Stomach (tissue), 4 donors: ENCODE data around the gene TFF2.

ENCODE experiments used
- EP300 ChIP-seq: sonication (generic); formaldehyde crosslinking; IDR thresholded peaks from one replicate; pipeline ENCODE4 v1.6.1; 2017; ENCODE audit warnings: antibody characterized with exemption
- POLR2A ChIP-seq, 4 donors: fragments of 450-650 bp; IDR thresholded peaks; one replicate each; pipeline ENCODE4 v1.6.1; 2016; ENCODE audit warnings: antibody characterized with exemption in 4 of 4, control low read depth in 2 of 4, mild to moderate bottlenecking in 1 of 4, moderate library complexity in 1 of 4
- TF ChIP-seq, protein P1 (sequence below), 7 experiments: fragments of 450-650 bp in 4 of 7; fragments of 200-600 bp in 3 of 7; sonication (generic) in 3 of 7; IDR thresholded peaks; one replicate each; pipeline ENCODE4 v1.5.1; 2016 to 2019; ENCODE audit warnings: antibody characterized with exemption in 7 of 7, control low read depth in 2 of 7, mild to moderate bottlenecking in 1 of 7

DNA sequence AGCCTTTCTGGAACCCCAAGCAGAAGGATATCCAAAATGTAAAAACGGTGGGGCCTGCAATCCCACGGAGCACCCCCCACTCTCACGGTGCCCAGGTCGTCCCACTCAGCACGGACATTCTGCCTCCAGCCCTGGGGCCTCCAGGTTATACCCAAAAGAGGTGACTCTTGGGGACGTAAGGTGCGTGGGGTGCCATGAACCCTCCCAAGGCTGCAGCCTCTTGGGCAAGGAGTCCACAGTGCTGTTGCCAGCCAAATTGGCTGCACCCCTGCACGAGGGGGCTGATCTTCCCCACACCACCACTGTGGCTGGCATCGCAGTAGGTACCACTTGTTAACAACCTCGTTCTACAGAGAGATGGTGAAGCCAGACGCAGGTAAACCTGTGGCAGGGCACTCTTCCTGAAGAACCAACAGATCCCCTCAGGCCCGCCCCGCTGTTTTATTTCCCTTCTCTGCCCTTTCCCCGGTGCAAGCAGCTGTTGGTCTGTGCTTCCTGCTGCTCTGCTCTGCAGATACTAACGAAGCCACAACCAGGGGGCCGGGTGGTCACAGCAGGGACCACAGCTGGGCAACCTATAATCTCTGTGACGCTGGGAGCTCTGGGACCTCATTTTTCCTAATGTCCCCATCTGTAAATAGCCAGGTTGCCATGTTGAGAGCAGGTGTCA lies 44.3 kb downstream of the TFF2 start:
- TF ChIP-seq, protein P1, sequence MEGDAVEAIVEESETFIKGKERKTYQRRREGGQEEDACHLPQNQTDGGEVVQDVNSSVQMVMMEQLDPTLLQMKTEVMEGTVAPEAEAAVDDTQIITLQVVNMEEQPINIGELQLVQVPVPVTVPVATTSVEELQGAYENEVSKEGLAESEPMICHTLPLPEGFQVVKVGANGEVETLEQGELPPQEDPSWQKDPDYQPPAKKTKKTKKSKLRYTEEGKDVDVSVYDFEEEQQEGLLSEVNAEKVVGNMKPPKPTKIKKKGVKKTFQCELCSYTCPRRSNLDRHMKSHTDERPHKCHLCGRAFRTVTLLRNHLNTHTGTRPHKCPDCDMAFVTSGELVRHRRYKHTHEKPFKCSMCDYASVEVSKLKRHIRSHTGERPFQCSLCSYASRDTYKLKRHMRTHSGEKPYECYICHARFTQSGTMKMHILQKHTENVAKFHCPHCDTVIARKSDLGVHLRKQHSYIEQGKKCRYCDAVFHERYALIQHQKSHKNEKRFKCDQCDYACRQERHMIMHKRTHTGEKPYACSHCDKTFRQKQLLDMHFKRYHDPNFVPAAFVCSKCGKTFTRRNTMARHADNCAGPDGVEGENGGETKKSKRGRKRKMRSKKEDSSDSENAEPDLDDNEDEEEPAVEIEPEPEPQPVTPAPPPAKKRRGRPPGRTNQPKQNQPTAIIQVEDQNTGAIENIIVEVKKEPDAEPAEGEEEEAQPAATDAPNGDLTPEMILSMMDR (IDR thresholded peaks at IDR 0.05), result no peak
- no peak for TF ChIP-seq EP300
- no peak for TF ChIP-seq POLR2A (IDR thresholded peaks at IDR 0.05)
